ENCODE results near the gene CREB5.
A peak's percentile ranks its signal among the peaks of the same experiment; 100 is the strongest.
"Not testable (repeated sequence)": the region's sequence is repeated elsewhere in the genome, so short reads cannot be mapped to it uniquely, and the experiment has no call there.

CREB5 gene

DNA sequence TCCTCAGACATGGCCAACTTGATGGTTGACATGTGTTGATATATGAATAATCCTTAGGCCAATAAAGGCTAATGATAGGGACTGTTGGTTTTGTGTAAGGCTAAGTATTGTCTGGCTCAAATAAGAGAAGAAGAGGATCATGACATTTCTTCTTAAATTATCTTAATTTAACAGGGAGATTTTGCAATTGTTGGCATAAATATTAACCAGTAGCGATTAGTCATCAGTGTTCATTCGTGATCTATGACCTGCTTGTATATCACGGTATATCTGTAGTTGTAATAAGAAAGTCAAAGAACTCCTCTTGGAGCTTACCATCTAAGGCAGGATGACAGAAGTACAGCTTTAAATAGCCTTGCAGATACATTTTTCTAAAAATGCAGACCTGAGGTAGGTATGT is 196.4 kb downstream of the CREB5 start:
- DNase-seq (ENCODE audit: low read depth in 2 of 2), result no peak

DNA sequence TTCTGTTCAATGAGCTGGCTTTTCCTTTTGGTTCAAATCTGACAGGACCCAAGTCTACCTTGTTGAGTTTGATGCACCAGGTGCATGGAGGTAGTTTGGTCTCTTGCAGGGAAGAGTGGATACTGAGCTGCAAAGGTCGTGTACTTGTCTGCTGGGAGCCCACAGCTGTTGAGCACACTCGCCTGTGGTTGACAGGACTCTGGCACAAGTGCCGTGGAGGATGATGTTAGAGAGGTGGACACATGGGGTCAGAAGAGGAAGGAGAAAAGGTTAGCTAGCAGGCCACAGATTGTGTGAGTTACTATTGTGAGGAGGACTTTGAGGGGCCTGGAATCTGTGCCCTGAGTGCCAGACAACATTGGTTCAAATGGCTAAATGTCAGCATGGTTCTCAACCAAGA is 197.3 kb downstream of the CREB5 start:
- DNase-seq (ENCODE audit: low read depth in 2 of 2), result no peak

DNA sequence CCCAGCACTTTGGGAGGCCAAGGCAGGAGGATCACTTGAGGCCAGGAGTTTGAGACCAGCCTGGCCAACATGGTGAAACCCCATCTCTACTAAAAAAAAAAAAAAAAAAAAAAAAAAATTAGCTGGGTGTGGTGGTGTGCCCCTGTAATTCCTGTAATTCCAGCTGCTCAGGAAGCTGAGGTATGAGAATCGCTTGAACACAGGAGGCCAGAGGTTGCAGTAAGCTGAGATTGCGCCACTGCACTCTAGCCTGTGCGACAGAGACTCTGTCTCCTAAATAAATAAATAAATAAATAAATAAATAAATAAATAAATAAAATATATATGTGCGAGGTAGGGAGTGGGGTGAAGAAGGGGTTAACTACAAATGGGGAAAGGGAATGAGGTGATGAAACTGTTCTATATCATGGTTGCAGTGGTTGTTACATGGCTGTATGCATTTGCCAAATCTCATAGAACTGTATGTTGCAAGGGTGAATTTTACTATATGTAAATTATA is 199.1 kb downstream of the CREB5 start:
- not testable (repeated sequence) for DNase-seq (ENCODE audit: low read depth in 2 of 2)

DNA sequence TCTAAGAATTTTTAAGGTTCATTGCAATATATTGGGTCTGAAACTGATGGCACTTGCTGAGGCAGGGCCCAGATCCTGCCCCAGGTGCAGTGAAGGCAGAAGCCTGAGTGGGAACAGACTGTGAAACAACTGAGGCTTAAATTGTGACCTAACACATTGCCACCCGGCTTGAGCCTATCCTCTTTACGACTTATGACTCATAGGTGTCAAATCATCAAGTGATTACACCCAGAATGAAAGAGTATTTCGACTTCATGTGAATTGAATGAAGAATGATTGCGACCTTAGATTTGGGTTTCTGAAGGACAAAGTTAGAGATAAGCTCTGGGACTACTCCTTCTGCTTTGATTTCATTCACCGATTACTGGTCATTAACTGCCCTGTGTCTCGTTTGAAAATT is 200.9 kb downstream of the CREB5 start:
- no peak for DNase-seq (ENCODE audit: low read depth in 2 of 2)

DNA sequence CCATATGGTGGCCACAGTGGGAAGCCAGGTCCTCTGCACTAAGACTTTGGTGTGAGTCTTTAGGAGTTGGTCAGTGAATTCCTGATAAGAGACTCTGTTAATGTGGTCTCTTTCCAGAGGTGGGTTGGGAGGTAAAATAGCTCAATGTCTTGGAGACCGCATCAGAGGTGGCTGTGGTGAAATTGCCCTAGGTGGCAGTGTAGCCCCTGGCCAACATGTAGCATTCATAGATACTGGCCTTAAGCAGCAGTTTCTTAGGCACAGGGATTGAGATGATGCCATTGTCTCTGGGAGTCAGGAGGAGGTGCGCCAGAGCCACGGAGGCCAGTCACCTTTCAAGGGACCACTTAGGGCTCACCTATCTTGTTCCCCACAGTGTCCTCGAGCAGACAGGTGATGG is 202.8 kb downstream of the CREB5 start:
- no peak for DNase-seq (ENCODE audit: low read depth in 2 of 2)

- DNase-seq (ENCODE audit: low read depth in 2 of 2), result no peak
Measured at GRCh38 chr7:28617308-28617880, 205.1 kb downstream of the CREB5 start.

DNA sequence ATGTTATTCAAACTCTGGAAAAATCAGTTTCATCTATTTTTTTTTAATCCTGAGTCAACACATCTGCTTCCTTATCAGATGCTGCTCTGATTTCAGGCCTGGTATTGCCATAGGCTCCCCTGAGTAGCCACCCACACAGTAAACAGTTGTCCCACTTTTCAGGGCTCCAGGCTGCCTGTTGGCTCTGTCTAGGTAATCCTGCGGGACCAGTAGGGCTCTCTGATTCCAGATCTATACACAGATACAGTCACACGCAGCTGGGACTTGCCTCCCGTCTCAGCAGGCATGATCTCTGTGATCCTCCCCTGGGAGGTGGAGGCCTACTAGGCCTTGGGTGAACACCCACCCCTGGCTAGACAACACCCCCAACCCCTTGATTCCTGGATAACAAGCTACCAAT is 206.1 kb downstream of the CREB5 start:
- no peak for DNase-seq (ENCODE audit: low read depth in 2 of 2)

GRCh38 chr7:28619256-28619655 is 206.9 kb downstream of the CREB5 start:
- DNase-seq (ENCODE audit: low read depth in 2 of 2), result no peak

GRCh38 chr7:28621369-28621841 is 209.1 kb downstream of the CREB5 start:
- no peak for DNase-seq (ENCODE audit: low read depth in 2 of 2)

DNA sequence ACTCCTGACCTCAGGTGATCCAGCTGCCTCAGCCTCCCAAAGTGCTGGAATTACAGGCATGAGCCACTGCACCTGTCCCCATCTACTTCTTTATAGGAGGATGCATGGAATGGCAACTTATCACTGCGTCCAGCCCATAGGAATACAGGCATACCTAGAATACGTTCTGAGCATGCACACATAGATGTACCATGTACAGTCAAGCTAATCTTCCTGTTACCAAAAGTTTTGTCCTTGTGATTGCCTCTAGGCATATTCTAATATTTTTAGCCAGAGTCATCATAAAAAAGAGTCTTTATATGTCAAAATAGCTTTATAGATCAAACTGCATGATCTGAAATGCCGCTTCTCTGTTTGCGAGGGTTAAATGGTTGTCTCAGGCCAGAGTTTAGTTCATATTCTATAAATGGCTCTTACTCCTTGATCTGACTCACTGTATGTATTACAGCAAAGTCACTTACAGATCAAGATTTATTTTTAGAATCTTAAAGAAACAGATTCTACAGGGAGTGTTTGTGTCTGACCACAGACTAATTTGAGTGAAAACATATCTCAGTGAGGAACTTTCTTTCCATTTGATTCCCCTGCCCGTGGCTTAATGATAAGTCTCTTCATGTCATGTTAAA is 210.9 kb downstream of the CREB5 start:
- DNase-seq (ENCODE audit: low read depth in 2 of 2), result no peak

- no peak for DNase-seq (ENCODE audit: low read depth in 2 of 2)
Measured at GRCh38 chr7:28623863-28624262, 211.5 kb downstream of the CREB5 start.

DNA sequence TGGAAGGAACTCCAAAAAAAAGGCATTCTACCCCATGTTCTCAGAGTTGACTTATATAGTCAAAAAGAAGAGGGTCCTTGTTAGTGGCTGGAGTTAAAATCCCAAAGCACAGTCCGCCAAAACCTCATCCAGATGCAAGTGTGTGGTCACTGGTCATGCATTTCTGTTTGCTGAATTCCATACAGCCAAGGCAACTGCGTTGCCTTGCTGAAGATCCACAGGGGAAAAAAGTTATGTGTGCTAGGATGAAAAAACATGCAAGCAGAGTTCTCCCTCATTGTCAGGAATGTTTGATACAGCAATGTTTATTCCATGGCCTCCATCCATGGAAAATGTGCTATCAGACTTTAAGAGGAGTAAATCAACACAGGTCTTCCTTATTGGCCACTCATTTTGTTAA is 213.1 kb downstream of the CREB5 start:
- DNase-seq (ENCODE audit: low read depth in 2 of 2), result no peak

DNA sequence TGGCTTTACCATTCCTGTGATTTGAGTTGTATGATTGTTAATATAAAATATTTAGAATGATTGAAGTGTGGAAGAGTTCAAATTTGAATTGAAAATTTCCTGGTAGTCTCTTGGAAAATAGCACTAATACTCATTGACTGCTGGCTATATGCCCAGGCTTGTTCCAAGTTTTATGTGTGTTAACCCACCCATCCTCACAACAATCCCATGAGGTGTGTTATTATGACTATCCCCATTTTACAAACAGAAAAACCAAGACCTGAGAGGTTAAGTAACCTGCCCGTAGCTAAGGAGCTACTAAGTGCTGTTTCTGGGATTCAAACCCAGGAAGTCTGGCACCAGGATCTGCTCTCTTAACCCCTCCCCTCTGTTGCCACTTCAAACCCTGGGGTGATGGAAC is 213.9 kb downstream of the CREB5 start:
- DNase-seq (ENCODE audit: low read depth in 2 of 2), result no peak

DNA sequence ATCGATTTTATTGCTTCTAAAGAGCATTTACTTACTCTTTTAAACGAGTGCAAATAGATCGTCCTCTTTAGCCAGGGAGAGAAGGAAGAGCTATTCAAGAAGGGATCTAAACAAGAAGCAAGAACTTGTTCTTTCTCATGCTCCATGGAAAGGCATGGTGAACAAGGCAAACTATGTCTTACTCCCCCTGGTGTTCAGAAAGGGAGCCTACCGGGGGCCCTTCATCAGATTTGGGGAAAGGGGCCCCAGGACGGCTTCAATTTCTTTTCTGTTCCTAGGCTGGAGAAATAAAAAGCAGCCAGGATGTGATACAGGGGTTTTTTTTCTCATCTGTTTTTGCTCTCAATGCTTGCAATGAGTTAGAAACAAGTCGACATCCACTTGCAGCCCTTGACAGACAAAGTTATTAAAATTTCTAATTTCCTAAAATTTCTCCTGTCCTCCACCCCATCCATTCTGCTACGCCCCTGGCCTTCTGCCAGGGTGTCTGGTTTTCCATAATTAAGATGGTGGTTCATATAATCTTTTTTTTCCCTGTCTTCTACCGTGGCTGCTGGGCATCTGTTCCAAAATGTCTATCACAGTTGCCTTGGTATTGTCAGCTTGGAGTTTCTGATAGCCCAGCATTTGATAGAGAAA is 214.4 kb downstream of the CREB5 start:
- DNase-seq (ENCODE audit: low read depth in 2 of 2), result peak; percentile 1 to 9

DNA sequence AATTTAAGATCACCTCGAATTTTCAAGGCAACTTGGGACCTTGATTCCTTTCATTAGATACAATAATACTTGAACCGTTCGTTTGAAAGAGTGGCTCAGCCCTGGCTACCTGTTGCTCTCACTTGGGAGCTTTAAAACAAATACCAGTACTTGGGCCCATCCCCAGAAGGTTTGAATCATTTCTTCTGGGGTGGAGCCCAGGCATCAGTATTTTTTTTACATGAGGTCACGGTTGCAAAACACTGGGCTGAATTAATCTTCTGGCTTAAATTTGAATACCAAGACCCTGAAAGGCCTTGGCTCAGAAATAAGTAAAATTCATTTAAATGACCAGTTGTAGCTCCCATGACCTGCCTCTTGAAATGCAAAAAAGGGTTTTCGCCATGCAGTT is 214.9 kb downstream of the CREB5 start:
- DNase-seq (ENCODE audit: low read depth in 2 of 2), result no peak

DNA sequence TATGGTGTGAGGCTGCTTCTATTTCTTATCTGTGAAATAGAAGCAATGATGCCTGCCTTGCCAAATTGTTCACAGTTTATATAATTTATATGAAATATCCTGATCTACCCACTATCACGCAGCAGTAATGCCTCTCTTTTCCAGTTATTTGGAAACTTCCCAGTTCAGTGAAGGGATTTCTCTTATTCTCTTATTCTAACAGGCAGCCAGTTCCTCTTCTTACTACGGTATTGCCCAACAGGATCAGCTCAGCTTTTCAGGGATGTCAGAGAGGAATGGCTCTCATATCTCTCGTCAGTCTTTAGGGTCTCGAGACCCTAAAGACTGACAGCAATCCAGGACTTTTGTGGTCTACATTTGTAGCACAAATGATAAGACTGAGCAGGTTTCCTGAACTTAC is 215.6 kb downstream of the CREB5 start:
- DNase-seq (ENCODE audit: low read depth in 2 of 2), result no peak

DNA sequence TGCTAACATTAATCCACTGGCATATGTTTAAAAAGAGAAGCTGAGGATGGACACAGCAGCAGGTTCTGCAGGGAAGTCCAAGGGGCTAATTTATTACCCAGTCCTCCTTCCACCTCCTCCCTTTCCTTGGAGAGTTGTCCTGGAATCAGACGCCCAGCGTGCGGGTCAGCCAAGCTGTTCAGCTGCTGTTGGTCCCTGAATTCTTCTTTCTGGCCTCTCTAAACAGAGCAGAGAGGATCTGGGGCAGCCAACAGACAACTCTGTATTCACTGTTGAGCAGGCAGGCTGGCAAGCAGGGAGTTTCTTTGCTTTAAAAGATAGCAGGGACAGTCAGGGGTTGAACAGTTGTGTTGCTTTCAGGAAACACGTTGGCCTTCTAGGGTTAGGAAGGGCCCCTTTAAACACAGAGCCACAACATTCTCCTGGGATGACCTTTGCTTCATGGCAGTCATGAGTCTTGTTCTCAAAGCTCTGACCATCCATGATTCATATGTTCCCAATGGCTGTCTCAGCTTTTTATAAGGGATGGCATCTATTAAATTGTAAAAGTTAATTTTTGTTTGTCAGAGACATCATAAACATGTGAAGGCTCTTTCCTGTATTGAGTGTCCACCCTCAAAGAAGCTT is 217.0 kb downstream of the CREB5 start:
- no peak for DNase-seq (ENCODE audit: low read depth in 2 of 2)

DNA sequence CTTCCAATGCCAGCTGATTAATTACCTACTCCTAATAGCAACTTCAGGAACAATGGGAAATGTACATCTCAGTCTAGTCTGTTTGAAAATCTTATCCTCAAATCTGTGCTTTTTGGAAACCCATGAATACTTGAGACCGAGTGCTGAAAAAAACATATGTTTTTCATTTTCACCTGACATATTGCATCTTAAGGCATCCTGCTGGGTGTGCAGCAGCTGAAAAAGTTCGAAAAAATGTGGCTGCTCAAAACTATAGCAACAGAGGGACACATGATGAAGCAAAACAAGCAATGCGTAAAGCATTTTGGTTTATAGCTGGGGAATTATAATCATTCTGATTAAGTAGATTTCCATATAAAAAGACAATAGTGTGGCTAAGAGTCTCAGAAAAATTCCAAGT is 218.0 kb downstream of the CREB5 start:
- DNase-seq (ENCODE audit: low read depth in 2 of 2), result no peak

DNA sequence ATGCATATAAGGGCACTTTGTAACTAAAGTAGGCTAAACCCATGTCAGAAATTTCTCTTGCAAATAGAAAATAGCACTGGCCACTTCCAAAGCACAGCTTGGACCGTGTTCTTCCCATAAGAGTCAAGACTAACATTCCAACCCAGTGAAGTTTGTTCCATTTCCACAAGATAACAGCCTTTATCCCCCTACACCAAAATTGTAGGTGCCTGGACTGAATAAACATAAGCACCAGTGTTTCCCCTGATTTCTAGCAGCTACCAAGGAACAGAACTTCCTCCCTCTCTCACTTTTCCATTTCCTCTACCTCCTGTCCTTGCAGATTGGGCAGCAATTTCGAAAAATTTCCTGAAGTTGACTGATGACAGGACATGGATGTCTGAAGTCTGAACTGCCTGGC is 219.7 kb downstream of the CREB5 start:
- no peak for DNase-seq (ENCODE audit: low read depth in 2 of 2)

DNA sequence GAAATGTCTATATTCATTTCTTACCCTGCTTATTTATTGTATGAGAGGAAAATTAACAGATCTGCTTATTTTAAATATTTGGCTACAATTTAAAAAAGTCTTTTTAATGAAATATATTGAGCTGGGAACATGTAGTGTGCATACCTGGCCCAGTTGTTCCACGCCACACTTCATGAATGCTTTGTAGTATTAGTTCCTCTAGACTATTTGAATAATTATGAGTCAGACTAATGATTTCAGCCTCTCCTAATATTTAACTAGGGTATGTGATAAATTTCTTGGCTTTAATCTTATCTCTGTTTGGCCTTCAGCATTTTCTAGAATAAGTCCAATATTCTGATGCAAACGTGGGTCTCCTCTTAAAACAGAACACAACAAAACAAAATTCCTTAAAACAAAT is 226.6 kb downstream of the CREB5 start:
- DNase-seq (ENCODE audit: low read depth in 2 of 2), result no peak

DNA sequence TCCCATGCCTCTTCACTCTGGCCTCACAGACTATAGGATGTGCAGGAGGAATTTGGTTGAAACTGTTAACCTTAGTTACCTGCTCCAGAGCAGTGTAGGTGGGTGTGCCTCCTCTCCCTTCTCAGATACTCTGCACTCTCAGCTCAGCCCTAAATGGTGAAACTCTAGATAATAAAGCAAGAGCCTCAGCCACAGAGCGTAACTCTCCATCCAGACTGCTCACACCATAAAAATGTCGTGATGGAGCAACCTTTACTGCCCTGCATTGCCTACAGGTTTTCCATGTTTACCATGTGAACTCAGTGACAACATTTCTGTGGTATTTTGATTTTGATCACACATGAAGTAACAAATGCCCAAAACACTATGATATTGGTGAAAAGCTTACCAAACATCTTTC is 227.7 kb downstream of the CREB5 start:
- DNase-seq (ENCODE audit: low read depth in 2 of 2), result no peak

GRCh38 chr7:28641752-28642545 is 229.6 kb downstream of the CREB5 start:
- no peak for DNase-seq (ENCODE audit: low read depth in 2 of 2)
